ENCODE results near the gene TTC23.
"Not testable (repeated sequence)": the region's sequence is repeated elsewhere in the genome, so short reads cannot be mapped to it uniquely, and the experiment has no call there.

Gene TTC23

DNA sequence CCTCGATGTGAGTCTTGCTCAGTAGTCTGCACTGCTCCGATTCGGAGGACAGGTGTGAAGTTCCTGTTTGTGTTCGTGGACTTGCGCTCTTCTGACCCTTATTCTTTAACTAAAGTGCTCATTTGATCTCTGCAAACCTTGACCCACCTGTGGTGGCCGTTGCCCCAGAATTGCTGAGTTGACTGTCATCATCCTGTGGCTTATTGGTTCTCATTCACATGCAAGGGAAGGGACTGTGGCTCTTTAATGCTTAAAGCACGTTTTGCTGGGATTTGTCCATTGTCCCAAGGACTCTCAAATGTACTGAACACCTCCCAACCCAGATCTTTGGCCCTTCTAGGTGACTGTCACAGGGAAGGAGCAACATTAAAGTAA lies 131.1 kb downstream of the TTC23 start:
- DNase-seq = no peak

DNA sequence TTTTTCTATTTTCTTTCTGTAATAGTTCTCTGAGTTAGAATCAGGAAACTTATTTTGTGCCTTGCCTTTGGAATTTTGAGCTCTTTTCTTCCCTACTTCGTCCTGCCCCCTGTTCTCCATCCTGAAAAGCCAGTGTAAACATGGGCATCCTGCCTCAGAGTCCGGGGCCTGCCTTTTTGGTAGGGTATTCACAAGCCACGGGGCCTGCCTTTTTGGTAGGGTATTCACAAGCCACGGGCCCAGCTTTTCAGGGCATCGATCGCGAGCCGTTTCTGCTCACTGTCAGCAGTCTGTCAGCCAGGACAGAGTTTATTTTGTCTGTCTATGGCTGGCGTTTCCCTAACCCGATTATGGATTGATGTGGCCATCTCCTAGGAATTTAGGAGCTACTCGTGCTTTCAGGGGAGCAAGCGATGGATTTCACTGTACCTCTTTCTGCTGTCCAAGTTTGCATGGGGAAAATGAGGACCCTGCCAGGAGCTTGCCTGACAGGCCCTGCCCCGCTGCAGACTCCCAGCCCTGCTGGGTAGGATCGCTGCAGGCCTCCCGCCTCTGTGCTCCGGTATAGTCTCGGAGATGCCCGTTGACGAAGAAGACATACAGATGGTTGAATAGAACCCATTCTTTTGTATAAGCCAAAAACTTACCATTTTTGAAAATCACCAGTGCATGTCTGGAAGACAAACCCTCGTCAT lies 131.7 kb downstream of the TTC23 start:
- no peak for DNase-seq

DNA sequence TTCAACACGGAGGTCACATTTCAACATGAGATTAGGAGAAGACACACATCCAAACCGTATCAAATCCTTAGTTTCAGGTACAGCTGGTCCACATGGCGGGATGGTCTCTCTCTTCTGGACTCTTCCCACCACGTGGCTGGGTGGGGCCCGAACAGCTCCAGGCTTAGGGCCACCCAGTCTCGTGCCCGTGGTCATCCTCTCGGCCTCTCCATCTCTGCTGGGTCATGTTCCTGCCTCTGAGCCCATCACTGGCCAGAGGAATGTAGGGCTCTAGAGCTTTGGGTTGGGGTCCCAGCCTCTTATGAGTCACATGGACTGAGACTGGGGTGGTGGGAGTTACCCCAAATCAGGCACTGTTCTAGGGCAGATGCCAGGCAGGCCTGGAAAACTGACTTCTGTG lies 132.3 kb downstream of the TTC23 start:
- DNase-seq = no peak

DNA sequence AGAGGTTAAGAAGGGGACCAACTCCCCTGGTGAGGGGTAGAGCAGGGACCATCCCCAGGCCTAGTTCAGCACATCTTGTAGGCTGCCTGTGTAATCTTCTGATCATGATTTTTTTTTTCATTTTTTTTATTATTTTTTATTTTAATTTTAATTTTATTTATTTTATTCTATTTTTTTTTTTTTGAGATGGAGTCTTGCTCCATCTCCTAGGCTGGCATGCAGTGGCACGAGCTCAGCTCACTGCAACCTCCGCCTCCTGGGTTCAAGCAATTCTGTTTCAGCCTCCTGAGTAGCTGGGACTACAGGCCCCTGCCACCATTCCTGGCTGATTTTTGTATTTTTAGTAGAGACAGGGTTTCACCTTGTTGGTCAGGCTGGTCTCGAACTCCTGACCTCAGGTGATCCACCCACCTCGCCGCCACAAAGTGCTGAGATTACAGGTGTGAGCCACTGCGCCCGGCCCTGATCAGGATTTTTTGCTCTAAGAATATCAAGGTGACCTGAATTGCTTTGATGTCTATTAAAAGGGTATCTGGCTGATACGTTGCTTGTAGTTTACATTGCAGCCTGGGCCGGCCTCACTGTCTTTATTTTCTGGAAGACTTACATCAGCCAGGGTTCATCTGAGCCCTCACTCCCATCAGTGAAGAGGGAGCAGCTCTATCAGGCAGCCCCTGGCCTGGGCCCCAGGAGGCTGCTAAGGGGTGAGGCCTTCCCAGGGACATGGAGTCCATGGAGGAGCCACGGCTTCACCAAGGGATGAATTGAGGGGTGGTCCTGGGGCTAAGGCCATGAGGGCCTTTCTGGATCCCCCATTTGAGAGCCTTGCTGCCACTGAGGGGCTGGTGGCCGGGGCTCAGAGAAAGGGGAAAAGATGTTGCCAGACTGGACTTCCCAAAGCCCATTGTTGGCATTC lies 133.8 kb downstream of the TTC23 start:
- DNase-seq = no peak

DNA sequence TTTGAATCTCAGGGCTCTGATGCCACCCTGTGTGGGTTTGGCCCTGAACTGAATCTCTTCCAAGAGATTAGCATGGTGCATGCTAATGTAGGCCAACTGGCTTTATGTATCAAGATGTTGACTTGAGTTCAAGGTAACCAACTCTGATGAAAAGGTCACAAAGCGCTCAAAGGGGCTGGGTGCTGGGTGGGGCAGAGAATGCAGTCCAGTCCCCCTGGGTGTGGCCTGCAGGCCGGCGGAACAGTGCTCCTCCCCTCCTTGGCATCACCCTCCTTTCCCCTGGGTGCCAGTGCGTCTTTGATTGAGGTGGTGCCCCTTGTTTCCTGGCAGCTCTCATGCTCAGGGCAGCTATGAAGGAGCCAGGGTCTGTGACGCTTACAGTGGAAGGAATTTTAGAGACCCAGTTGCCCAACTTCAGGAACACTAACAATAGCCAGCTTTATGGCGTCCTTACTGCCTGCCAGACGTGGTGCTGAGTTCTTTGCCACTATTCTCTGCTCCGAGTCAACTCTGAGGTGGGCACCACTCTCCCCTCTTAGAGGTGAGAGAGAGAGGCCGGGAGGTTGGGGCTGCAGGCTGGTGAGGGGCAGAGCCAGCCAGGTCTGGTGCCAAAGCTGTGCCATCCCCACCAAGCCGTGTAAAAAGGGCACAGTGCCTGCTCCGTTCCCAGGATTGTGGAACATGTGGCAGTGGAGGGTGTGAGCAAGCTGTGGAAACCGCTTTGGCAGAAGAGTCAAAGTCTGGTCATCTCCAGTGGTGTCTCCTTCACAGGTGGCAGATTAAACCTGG lies 134.7 kb downstream of the TTC23 start:
- DNase-seq = no peak

DNA sequence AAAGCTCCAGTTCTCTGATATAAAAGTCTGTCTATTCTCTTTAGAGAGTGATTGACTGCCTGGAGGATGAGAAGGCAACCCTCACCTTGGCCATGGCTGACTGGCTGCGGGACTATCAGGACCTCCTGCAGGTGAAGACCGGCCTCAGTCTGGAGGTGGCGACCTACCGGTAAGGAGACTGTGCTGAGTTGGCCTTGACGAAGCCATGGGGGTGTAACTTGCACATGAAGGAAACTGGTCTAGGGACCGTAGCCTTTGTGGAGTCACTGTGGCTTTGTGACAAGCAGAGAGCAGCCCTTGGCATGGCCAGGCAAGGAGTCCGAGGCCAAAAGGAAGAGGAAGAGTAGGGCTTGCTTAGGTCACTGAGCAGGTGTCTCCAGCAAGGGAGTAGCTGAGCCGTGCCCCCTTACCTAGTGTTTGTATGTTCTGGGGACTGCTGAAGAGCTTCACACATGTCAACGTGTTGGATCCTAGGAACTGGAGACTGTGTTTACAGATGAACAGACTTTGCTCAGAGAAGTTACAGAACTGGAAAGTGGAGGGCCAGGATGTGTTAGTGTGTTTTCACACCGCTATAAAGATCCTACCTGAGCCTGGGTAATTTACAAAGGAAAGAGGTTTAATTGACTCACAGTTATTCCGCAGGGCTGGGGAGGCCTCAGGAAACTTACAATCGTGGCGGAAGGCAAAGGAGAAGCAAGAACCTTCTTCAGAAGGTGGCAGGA lies 135.7 kb downstream of the TTC23 start:
- no peak for DNase-seq

DNA sequence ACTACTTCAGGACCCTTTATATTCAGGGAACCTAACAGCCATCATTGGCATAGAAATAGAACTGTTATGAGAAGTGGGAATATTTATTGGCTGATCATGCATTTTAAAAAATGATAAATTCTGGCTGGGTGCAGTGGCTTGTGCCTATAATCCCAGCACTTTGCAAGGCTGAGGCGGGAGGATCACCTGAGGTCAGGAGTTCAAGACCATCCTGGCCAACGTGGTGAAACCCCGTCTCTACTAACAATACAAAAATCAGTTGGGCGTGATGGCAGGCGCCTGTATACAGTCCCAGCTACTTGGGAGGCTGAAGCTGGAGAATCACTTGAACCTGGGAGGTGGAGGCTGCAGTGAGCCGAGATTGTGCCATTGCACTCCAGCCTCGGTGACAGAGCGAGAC lies 137.7 kb downstream of the TTC23 start:
- not testable (repeated sequence) for DNase-seq

DNA sequence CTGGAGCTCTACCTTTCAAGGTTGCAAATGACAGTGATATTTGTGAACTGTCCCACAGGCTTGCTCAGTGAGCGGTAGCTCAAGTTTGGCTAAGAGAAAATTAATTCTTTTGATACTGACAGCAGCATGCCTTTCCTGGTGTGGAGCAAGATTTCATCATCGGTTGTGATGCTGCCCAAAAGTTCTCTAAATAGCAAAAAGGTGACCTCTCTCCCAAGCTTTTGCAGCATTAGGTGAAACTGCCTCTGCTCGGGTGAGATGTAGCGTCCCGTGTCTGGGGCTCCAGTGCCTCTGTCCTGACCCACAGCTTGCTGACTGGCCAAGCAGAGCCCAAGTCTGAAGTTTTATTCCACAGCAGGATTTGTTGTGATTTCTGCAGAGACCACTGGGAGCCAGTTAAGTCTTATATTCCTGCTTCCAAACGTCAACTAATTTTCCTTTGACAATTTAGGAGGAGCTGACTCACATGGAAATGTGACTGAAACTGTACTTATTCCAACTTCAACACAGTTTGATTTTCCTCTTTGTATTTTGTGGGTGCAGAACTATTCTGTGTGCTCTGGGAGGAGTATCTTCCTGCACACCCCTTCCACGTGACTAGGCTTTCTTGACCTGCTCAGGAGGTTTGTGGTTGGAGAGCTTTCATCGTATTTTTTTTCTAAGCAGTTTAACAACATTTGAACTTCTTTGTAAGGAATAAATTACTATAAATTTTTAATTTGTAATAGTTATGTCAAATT lies 138.6 kb downstream of the TTC23 start:
- no peak for DNase-seq

DNA sequence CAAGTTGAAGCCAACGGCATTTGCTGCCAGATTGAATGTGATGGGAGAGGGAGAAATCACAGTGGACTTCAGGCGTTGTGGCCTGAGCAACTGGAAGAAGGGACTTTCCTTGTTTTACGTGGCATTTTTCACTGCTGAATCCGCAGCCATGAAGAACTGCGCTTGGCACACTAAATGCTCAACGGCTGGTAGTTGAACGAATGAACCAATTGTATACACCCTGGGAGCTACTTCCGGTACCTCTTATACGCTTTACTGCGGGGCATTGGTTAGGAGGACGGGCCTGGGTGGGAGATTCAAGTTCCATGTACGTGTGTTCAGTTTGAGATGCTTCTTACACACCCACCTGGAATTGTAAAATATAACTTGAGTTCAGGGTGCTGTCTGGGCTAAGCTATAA lies 139.3 kb downstream of the TTC23 start:
- no peak for DNase-seq

DNA sequence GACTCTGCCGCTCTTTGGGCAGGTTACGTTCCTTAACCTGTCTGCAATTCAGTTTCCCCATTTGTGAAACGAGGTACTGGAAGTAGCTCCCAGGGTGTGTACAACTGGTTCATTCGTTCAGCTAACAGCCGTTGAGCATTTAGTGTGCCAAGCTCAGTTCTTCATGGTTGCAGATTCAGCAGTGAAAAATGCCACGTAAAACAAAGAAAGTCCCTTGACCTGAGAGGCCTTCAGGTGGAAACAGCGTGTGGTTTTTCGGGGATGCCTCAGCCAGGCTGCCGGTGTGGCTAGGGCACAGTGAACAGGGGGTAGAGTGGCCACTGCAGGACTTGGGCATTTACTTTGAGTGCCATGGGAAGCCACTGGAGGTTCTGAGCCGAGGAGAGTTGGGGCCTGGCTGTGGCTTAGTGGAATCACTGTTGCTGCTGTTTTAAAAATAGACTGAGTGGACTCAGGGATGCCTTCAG lies 139.8 kb downstream of the TTC23 start:
- DNase-seq = no peak

DNA sequence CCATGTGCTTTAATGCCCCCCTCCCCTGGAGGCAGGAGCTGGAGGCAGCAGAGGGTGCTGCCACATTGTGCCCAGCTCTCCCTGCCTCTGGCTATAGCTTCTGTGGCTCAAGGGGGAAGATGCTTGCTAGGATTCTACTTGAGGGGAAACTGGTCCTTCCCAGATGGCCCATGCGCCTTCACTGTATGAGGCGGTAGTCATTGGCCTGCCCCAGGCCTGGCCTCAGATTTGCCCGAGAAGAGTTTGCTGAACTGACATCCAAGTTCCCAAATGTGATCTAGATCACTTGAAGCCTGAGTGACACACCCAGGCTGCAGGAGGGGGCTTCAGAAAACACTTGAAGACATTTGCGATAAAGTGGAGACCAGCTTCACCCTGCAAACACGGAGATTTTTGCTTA lies 140.4 kb downstream of the TTC23 start:
- DNase-seq = no peak

DNA sequence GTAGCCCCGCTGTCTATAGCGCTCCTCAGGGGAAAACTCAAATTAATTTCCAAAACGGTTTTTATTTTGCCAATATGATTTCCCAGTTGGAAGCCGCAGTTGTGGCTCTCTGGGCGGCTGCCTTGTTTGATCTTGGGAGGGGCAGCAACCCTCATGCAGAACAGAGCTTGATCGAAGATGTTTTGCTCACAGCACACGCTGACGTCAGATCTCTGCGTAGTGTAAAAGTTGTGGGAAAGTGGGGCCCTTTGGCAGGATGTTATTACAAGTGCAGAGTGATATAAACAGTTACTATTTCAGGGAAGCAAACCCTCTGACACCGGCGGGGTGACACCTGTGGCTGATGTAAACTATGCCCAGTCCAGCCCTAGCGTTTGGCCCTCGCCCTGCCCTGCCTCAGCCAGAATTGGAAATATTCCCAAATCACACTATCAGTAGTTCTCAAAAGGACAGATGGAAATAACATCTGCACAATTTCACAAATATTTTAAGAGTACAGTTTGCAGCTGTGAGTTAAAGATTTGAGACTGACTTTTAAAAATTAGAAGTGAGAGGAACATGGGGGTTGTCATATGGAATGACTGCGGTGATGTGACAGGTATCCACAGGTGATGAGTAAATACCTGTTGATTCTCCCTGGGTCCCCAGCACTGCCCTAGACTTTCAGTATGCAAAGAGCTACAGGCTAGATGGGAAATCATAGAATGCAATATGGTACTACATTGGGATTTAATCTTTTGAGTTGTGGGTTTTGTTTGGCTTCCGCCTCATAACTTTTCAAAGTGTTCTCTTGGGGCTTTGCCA lies 142.8 kb downstream of the TTC23 start:
- DNase-seq = no peak

DNA sequence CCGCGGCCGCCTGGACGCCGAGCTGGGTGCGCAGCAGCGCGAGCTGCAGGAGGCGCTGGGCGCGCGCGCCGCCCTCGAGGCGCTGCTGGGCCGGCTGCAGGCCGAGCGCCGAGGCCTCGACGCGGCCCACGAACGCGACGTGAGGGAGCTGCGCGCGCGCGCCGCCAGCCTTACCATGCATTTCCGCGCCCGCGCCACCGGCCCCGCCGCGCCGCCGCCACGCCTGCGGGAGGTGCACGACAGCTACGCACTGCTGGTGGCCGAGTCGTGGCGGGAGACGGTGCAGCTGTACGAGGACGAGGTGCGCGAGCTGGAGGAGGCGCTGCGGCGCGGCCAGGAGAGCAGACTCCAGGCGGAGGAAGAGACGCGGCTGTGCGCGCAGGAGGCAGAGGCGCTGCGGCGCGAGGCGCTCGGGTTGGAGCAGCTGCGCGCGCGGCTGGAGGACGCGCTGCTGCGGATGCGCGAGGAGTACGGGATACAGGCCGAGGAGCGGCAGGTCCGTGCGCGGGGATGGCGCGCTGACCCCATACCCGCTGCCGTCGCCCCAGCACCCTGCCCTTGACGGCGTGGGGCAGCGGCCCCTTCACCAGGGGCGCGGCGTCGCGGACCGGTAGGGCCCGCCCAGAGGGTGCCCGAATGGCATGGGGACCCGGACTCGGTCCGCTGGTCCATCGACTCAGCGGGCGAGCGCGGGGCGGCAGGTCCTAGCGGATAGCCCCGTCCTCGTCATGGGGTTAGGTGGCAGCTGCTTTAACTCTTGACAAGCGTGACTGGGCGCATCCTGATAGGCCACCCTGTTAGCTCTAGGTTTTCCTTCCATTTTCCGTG lies 143.7 kb downstream of the TTC23 start:
- peak; percentile 23 for DNase-seq

DNA sequence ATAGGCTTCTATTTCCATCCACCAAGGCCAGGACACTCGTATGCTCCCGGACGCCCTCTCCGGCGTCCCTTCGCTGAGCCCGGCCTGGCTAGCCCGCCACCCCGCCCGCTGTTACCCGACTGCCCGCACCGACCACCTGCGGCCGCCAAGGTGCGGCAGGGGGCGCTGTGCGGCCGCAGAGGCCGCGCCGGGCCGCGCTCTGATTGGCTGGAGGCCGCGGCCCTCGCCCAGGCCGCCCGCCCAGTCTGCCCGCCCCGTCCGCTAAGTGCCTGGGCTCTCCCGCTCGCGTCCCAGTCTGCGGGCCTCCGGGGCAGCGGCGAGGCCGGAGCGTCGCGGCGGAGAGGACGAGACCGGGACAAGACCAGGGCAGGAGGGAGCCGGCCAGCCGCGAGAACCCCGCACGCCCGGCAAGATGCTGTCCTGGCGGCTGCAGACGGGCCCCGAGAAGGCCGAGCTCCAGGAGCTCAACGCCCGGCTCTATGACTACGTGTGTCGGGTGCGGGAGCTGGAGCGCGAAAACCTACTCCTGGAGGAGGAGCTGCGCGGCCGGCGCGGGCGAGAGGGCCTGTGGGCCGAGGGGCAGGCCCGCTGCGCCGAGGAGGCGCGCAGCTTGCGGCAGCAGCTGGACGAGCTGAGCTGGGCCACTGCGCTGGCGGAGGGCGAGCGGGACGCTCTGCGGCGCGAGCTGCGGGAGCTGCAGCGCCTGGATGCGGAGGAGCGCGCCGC lies 144.4 kb downstream of the TTC23 start, which contains the start of gene SYNM:
Gene SYNM (plus strand): TSS at position 293 of the 726 bp plus-strand sequence. CDS start 120 bp downstream, at position 413.
- peak; percentile 81 for DNase-seq

DNA sequence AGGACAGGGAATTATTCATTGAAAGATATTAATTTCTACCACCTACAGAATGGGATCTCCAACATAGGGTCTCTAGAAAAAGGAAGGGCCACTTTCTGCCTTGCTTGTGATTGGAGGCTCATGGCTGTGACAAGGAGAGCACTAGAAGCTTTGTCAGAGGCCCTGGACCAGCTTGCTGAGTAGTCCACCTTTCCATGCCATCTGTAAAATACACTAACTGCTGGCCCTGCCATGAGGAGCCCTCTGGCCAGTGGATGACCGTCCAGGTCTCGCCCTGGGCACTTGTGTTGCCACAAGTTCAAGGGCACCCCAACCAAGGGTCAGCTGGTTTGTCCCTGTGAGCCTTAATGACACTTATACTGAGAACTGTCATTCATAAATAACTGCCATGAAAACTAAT lies 146.1 kb downstream of the TTC23 start:
- no peak for DNase-seq

DNA sequence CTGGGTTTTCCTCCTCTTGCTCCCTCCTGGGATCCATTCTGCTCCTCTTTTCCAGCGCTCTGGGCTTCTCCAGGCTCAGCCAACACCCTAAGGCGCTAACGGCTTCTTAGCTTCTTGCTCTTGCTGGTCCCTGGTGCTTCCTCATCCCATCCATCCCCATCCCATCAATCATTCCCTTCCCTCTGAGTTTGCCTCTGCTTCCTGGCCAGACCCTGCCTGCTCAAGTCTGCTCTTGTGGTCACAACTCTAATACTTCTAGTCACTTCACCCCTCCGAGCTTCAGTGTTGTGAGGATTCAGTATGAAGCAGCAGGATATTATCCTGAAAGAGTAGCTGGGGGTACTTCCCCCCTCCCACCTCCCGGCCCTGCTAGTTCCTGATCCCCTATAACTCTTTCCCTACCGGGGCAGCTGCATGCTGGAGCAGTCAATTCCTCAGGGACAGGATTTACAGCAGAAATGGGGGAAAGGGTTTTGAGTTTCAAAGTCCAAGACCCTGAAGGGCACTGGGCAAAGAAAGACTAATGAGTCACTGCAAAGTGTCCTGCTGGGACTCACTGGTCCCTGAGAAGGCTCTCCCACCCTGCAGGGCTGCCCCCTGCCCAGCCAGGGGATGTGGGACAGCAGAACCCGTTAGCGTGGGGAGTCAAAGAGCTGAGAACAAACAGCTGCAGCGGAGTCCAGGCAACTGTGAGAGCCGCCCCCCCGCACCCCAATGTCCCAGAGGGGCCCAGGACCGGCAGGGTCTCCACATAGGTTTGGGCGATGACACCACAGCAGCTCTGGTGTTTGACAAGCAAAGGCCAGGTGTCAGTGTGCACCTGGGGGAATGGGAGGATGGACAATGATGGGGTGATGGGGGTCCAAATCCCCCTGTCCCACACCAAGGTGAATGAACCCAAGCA lies 146.8 kb downstream of the TTC23 start:
- DNase-seq = no peak

DNA sequence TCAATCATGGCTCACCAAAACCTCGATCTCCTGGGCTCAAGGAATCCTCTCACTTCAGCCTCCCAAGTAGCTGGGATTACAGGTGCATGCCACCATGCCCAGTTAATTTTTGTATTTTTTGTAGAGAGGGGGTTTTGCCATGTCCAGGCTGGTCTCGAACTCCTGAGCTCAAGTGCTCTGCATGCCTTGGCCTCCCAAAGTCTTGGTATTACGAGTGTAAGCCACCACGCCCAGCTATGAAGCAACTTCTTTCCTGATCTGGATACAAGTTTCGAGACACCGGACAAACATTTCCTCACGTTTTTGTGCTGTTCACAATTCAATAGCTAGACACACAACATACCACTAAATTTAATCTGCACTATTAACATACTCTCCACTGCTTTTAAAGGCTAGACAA lies 147.9 kb downstream of the TTC23 start:
- DNase-seq = no peak

All from NCI-H2227 treated with DMSO at 0.1 percent for 48 hours (cell line).